ENCODE data around the gene DNLZ.
"Not testable (repeated sequence)": the region's sequence is repeated elsewhere in the genome, so short reads cannot be mapped to it uniquely, and the experiment has no call there.

The DNLZ gene

DNA sequence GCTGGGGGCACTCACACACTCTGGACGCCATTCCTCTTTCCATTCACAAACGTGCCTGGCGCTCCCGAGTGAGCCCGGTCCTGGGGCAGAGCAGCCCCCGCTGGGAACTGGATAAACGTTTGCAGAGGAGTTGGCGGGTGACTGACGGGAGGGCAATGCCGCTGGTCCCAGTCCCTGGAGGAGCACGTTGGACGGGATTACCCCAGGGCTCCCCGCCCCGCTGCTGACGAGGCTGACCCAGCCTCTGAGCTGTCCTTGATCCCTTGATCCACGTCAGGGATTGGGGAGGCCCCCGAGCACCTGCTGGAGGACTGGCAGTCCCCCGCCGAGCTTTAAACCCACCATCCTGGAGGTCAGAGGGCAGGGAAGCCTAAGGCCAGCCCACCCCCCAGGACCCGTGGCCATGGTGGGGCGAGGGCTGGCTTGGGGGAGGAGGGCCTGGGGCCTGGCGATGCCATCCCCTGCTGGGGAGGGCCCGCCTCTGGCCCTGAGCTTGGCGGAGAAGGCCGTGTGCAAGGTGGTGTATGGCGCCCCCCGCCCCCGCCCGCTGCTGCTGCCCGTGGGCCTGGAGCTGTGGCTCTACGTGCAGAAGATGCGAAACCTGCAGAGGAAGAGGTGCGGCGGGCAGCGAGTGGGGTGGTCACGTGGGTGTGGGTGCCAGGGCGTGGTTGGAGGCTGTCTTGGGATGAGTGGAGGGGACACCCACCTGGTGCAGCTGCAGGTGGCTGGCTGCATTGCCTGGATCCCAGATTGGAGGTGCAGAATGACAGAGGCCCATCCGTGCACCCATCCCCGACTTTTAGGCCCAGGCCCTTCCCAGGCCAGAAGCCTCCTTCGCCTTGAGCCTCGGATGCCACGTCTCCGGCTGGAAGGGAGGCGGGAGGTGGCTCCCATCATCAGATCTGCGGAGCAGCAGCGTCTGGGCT, 31.7 kb downstream of the DNLZ start:
- no peak for DNase-seq (ENCODE audit: low read depth in 2 of 2)

- no peak for DNase-seq (ENCODE audit: low read depth in 2 of 2)
These were observed 32.5 kb downstream of the DNLZ start for GRCh38 chr9:136331030-136331429.

GRCh38 chr9:136330406-136330990, 33.0 kb downstream of the DNLZ start:
- no peak for DNase-seq (ENCODE audit: low read depth in 2 of 2)

DNA sequence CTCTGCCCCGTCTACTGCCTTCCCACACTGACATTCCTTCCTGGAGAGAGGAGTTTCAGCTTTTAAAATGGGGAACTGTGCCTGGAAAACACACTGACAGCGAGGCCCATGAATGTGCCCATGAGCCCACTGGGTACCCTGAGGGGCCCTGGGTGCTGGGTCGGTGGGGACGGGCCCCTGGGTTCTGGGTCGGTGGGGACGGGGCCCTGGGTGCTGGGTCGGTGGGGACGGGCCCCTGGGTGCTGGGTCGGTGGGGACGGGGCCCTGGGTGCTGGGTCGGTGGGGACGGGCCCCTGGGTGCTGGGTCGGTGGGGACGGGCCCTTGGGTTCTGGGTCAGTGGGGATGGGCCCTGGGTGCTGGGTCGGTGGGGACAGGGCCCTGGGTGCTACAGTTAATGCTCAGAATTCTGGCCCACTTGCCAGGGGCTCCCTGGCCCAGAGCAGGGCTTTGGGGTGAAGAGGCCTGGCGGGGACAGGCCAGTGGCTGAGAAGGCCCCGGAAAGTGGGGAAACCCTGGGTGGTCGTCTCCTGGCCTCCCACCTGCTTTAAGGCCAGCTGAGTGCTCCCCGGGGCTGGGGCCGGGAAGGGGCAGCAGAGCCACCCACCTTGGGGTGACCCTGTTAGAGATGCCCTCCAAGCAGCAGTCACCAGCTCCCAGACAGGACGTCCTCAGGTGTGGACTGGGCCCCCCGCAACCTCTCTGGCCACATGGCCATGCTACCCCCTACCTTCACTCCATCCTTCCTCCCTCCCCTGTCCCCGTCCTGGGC, 33.7 kb downstream of the DNLZ start:
- no peak for DNase-seq (ENCODE audit: low read depth in 2 of 2)

GRCh38 chr9:136329211-136329627, 34.3 kb downstream of the DNLZ start:
- no peak for DNase-seq (ENCODE audit: low read depth in 2 of 2)

GRCh38 chr9:136328622-136329041, 34.9 kb downstream of the DNLZ start:
- DNase-seq (ENCODE audit: low read depth in 2 of 2) = no peak

- DNase-seq (ENCODE audit: low read depth in 2 of 2) = no peak
These were observed 35.4 kb downstream of the DNLZ start for GRCh38 chr9:136328011-136328621.

GRCh38 chr9:136327304-136327974, 36.1 kb downstream of the DNLZ start, which contains the start of gene GPSM1:
TSS of gene GPSM1 (plus strand) at chr9:136327539. CDS start at chr9:136327696, 157 bp downstream.
- DNase-seq (ENCODE audit: low read depth in 2 of 2) = peak in 1 of 2 donors; percentile 13

- DNase-seq (ENCODE audit: low read depth in 2 of 2) = no peak
These were observed 36.7 kb downstream of the DNLZ start for GRCh38 chr9:136326761-136327303.

DNA sequence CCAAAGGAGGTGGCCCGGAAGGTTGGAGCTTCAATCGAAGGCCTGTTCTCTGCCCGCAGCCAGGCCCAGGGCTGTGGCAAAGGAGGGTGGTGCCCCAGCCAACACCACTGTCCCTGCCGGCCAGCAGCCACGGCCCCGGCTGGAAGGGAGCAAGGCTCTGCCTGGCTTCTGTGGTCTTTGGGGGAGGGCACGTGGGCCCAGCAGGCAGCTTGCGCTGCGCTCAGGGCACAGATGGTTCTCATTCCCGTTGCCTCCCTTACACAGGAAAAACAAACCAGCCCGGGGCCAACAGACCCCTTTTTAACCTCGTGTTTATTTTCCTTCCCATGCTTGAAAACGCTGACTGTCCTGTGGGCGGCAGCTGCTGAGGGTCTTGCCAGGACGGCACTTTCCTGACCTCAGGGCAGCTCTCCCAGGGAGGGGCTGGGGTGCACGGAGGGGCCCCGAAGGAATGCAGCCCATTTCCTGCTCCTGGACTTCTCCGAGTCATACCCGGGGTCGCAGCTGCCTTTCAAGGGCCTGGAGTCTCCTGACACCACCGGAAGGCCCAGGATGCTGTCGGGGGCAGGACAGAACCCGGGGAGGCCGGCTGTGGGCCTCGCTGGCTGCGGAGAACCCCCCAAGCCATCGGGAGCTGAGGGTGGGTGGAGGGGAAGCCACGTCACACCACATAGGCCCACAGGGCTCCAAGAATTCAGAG, 37.3 kb downstream of the DNLZ start:
- no peak for DNase-seq (ENCODE audit: low read depth in 2 of 2)

DNA sequence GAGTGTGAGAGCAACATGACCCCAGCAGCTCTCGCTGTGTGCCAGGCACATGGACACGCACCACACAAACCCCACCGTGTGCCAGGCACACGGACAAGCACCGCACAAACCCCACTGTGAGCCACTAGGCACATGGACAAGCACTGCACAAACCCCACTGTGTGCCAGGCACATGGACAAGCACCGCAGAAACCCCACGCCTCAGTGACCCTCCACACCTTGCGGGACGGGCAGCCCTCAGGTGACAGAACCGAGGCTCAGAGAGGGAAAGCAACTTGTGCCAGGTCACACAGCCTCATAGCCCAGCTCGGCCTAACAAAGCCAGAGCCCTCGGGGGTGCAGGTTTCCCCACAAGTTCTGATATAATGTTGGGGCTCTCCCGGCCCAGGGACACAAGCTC, 38.2 kb downstream of the DNLZ start:
- no peak for DNase-seq (ENCODE audit: low read depth in 2 of 2)

DNA sequence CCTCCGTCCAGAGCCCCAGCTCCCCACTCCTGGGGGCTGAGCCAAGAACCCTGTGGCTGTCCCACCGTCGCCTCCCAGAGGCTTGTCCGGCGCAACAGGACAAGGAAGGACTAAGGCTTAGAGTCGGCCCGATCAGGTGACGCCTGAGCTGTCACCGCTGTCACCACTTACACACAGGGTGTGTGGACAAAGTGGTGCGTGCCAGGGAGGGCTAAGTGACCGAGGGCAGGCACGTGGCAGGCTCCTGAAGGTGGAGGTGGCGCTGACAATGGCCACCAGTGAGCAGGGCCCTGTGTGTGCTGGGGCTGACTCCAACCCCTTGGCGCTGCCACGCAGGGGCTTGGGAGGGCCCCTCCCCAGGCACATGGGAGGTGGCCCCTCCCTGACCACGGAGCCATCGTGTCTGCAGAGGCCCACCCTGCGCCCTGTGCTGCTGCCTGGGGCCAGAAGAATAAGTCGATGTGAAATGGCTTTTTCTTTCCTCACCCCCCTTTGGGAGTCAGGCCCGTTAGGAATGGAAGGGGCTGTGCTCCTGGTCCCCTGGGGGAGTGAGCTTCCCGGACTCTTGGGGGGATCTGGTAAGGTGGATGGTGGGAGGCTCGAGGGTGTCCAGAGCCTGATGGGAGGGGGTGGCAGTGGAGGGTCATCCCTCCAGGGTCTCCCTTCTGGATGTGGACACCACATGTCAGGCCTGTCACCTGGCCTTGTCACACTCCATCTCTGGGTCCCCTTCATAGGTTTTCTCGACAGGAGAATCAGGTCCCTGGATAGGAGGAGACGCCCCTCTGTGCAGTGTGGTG, 38.8 kb downstream of the DNLZ start:
- no peak for DNase-seq (ENCODE audit: low read depth in 2 of 2)

DNA sequence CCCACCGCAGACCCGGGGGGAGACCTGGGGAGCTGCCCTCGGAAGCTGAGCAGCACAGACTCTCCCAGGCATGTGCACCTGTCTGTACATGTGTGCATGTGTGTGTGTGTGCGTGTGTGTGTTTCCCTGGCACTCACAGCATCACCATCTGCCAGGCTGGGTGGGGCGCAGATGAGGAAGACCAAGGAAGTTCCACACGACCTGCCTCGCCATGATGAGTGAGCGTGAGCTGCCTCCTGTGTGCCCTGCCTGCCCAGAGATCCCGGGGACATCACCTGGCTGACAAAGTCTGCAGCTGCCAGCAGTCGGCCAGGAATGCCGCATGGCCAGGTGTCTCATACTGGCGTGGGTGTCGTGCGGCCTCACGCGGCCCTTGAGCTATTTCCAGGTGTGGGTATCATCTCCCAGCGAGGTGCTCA, 40.2 kb downstream of the DNLZ start:
- DNase-seq (ENCODE audit: low read depth in 2 of 2) = no peak

DNA sequence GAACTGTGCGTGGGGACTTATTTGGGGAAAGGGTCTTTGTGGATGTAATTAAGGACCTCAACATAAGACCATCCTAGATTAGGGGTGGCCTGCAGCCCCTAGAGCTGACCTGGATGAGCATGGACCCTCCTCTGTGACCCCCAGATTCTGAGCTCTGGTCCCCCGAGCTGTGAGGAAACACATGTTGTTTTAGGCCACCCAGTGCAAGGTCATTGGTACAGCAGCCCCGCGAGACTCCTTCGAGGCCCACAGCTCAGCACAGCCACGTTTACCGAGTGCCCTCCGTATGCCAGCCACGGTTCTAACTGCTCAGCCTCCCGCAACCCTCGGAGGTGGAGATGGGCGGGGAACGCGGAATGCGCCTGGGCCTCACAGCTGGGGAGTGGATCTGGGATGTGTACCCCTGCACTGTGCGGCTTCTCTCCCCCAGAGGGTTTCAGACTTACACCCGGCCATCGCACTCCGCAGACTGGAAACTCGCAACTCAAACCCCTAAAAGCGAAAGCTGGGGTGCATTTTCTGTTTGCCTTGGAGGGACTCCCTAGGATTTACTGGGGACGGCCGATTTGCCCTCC, 40.7 kb downstream of the DNLZ start:
- DNase-seq (ENCODE audit: low read depth in 2 of 2) = no peak

- DNase-seq (ENCODE audit: low read depth in 2 of 2) = no peak
These were observed 42.0 kb downstream of the DNLZ start for GRCh38 chr9:136321561-136321960.

GRCh38 chr9:136320972-136321371, 42.6 kb downstream of the DNLZ start:
- not testable (repeated sequence) for DNase-seq (ENCODE audit: low read depth in 2 of 2)

DNA sequence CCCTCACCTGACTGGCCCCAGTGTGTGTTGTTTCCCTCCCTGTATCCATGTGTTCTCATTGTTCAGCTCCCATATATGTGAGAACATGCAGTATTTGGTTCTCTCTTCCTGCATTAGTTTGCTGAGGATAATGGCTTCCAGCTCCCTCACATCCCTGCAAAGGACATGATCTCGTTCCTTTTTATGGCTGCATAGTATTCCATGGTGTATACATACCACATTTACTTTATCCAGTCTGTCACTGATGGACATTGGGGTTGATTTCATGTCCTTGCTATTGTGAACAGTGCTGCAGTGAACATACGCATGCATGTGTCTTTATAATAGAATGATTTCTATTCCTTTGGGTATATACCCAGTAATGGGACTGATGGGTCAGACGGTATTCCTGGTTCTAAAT, 43.6 kb downstream of the DNLZ start:
- DNase-seq (ENCODE audit: low read depth in 2 of 2) = not testable (repeated sequence)

DNA sequence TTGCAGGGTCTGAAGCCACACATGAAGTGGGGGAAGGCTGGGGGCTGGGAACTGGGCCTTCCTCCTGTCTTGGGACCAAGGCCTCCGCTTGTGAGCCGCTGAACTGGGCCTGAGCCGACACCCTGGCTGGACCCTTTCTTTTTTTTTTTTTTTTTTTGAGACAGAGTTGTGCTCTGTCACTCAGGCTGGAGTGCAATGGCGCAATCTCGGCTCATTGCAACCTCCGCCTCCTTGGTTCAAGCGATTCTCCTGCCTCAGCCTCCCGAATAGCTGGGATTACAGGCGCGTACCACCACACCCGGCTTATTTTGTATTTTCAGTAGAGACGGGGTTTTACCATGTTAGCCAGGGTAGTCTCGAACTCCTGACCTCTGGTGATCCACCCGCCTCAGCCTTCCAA, 44.3 kb downstream of the DNLZ start:
- not testable (repeated sequence) for DNase-seq (ENCODE audit: low read depth in 2 of 2)

DNA sequence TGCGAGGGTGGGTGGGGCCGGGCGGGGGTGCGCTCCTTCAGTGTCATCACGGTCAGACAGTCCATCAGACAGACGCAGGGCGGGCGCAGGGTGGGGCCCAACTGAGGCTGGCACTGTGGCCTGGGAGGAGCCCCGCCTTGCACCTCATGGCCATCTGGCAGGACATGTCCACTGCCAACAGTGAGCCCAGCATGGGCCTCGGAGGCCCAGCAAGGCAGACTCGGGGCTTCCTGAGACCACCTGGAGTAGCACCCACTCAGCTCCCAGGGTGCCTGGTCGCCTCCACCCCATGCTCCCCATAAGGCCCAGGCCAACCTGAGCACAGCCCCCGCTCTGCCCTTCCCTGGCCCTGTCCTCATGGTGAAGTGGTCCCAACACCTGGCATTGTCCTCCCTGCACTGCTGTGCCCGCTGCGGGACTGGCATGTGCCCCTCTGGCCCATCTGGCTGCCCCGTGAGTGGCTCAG, 44.7 kb downstream of the DNLZ start:
- no peak for DNase-seq (ENCODE audit: low read depth in 2 of 2)
